Fibroblast of peridontal ligament (primary cell): ENCODE data around the gene RUNX3.
"Not testable (repeated sequence)": the region's sequence is repeated elsewhere in the genome, so short reads cannot be mapped to it uniquely, and the experiment has no call there.

Experiments
- DNase-seq: peaks from one replicate; pipeline ENCODE4 v3.0.0-alpha.2; 2010; ENCODE audit errors: extremely low read depth

Gene RUNX3

GRCh38 chr1:24930260-24931145 is at the start of gene RUNX3:
TSS of gene RUNX3 (minus strand) at chr1:24930276. CDS start at chr1:24929868, 408 bp downstream.
- no peak for DNase-seq

- not testable (repeated sequence) for DNase-seq
Observed at GRCh38 chr1:24979232-24979631, 49.2 kb upstream of the RUNX3 start.

DNA sequence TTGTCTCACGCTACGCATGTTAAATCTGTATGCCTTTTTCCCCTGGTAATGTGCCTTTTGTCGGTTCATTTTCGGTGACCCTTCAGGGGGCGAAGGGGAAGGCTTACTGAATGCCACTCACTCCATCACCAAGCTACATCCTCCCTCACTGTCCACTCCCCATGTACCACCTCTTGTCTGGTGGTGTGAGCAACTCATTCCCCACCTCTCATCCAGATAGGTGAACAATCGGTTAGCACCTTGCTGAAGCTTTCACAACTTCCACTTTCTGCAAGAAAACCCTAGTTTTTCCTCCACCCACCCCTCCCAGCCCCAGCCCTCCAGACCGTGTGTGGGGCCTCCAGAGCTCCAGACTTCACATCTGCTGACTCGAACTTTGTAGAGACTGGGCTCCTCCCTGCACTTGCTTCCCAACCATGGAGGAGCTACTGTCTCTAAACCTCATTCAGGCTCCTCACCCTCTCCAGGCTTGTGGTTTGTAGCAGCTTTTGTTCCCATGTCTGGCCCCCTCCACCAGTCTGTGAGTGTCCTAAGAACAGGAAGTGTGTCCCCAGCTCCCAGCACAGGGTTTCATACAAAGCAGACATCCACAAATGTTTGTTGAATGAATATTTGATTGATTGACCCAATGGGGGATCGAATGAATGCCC is 48.4 kb upstream of the RUNX3 start:
- DNase-seq, result no peak

DNA sequence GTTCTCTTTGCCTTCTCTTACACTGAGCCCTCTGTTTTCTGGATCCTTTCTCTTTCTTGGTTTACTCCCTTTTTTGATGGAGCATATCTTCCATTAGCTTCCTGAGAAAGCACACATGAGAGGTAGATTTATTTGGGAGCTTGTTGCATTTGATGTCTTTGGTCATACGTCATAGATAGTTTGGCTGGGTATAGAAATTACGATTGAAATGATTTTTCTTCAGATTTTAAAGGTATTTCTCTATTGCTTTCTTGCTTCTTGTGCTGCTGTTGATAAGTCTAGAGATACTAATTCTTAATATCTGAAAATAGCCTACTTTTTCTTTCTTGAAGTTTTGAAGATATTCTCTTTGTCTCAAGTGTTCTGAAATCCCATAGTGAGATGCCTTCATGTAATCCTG is 45.3 kb upstream of the RUNX3 start:
- DNase-seq, result no peak

DNA sequence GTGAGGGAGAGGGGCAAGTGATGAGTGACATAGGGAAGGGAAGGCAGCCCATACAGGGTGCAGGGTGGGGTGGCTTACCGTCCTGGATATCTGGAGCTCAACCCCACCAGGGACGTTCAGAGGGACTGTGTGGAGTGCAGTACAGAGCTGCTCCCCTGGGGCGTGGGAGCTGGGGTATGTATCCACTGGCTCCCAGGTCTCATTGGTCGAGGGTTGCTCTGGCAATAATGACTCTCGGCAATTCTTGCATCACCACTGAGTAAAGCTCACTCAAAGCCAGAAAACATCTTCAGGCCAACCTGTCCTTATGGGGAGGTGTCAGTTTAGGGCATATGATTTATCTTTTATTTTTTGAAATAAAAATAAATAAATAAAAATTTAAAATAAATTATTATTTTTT is 43.2 kb upstream of the RUNX3 start:
- no peak for DNase-seq

DNA sequence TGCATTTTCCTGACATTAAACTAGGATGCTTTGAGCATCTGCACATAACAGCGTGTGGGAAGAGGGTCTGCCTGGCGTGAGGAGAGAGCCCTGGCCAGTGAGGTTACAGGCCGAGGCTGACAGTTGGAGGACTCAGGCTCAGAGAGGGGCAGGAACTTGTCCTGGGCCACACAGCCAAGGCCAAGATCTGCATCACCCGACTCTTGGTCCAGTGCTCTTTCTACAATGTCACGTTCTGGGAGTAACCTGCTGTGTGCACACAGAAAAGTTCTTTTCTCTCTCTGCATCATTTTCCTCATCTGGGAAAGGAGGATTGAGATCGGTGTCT is 42.8 kb upstream of the RUNX3 start:
- DNase-seq, result no peak

DNA sequence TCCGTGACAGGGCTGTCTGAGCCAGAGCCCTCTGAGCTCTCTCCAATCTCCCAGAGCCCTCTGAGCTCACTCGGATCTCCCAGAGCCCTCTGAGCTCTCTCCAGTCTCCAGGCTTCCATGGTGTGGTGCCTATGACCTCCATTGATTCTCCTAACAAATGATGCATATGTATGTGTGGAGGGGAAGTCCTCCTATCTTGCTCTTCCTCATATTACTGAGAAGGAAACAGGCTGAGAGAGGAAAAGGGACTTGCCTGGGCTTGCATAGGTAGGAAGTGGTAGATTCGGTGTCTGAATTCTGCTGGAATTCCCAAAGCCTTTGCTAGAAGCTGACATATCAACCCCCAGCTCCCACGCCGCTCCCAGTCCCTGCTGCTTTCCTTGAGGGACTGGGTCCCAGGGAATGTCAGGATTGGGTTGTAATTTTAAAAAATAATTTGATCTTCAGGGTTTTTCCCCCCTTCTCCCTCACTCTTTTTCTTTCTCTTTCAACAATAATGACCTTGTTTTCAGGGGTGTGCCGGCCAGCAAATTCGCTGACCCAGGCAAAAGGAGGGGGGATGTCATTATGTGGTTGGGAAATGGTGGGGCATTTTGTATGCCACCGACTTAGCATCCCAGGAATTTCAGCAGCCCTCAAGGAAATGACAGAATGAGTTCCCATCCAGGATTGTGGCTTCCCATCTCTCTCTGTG is 42.3 kb upstream of the RUNX3 start:
- DNase-seq, result peak; percentile 17

DNA sequence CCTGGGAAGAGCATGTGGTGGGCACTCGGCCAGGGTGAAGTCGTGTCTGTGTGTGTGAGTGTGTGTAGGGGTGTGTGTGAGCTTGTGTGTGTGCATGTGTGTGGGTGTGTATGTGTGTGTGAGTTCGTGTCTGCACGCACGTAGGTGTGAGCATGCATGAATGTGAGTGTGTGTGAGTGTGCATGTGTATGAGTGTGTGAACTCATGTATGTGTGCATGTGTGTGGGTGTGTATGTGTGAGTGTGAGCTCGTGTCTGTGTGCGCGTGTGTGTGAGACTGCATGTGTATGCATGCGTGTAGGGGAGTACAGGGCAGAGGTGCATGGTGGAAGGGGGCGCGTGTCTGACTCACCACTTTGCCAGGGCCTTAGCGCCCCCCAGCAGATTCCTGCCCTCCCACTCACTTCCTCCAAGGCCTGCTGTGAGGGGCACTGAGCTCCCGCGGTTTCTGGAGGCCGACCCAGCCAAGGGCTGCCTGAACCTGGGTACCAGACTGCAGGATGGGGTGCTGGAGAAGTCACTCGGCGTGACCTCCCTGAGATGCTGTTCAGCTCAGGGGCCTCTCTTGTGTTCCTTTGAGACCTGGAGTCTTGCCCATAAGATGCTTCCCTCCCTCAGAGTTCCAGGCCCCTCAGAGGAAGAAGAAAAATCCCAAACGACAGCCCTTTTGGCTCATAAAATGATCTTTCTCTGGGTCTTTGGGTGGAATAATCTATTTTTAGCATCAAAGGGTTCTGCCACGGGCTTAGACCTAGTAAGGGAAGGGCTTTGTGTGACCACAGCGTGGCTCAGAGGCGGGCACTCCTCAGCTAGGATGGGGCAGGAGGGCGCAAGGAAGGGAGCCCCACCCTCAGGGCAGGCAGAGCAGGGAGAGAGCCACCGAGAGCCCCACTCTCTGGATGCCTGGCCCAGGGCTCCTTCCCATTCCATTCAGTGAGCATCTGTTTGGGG is 41.1 kb upstream of the RUNX3 start:
- DNase-seq, result no peak

GRCh38 chr1:24970399-24970753 is 40.3 kb upstream of the RUNX3 start:
- peak; percentile 11 for DNase-seq

DNA sequence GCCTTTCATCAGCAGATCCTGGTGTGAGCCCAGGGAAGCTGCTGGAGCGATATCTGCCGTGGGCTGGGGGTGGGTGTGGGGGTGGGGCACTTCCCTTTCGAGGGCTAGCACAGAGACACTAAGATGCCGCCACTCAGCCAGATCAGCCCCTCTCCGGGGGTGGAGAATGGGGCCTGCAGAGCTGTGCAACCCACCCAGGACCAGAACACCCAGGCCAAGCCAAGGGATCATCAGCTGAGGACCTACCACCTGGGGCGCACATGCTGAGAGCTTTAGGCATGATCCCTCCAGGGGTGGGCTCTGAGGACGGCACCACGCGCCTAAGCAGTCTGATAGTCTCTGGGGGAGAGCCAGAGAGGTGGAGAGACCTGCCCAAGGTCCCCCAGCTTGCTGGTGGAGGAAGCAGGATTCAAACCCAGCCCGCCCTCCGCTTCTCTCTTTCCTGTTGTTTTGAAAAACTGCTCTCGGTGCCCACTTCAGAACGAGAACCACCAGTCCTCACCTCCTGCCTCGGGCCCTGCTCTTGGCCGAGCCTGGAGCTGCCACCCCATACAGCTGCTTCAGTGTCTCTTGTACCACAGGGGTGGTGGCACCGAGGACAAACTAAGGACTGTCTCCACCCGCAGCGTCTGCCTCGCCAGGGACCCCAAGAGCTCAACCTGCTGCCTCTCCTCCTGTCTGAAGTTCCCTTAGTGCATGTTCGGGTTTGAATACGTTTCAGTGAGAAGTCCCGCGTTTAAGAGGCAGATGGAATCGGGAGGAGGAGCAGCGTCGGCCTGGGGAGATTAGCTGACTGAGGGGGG is 39.7 kb upstream of the RUNX3 start:
- DNase-seq, result no peak

DNA sequence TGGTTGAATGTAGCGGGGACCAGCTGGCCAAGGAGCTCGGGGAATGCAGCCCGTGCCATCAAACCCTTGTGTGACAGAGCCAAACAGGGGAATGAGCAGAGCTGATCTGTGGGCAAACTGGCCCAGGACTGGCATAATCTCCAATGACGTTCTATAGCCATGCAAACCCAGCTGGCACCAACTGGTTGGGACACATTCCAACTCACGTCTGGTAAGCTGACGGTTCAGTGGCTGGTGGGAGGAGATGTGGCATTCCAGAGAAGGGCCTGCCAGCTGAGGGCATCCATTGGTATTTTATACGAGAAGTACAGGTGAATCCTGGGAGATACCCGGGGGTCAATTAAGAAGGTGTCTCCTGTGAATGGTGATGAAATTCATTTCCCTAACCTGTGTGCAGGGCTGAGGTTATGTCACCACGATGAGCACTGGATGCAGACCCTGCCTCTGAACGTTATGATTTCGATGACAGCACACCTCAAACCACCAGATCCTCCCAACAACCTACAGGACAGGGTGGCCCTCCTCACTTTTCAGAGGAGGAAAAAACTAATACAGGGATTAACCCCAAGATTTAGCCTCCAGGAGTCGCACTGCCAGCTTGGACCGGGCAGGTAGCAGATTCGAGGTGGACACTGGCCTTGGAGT is 39.0 kb upstream of the RUNX3 start:
- DNase-seq, result no peak

GRCh38 chr1:24967962-24968361 is 37.9 kb upstream of the RUNX3 start:
- no peak for DNase-seq

DNA sequence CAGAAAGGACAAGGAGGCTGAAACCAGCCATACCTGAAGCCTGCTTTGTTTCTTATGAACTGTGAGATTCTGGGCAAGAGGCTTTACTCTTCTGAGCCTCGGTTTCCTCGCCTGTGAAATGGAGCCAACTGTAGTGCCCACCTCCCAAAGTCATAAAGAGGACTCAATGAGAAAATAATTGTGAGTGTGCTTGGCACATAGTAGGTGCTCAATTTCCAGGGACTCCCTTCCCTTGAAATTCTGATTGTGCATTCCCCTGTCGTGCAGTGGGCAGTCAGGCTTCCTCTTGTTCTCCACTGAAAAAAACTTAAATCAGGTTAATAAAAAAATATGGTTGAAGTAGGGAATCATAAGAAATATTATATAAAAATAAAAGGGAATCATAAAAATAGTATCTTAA is 37.5 kb upstream of the RUNX3 start:
- DNase-seq, result no peak

DNA sequence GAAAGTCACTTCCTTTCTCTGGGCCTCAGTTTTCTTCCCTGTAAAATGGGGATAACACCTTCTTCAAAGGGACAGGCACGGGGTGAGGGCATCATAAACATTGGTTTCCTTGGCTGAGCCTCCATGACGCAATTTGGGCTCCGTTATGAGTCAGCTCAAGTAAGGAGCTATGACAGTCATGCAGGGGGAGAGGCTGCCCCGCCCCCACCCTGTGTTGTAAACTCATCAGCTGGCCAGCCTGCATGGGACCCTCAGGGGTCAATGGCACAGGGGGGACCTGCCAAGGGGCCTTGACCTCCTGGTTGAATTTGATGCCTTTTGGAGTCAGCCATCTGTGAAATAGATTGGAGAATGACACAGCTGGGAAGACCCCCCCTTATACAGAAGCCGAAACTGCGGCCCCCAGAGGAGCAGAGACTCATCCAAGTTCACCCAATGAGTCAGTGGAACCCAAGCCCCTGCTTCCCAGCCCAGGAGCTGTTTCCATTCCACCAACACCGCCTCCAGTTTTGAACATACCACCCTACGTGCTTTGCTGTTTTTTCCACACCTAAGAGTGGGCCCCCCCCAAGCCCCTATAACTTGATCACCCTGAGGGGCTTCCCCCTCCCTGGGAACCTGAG is 36.8 kb upstream of the RUNX3 start:
- peak; percentile 84 for DNase-seq

DNA sequence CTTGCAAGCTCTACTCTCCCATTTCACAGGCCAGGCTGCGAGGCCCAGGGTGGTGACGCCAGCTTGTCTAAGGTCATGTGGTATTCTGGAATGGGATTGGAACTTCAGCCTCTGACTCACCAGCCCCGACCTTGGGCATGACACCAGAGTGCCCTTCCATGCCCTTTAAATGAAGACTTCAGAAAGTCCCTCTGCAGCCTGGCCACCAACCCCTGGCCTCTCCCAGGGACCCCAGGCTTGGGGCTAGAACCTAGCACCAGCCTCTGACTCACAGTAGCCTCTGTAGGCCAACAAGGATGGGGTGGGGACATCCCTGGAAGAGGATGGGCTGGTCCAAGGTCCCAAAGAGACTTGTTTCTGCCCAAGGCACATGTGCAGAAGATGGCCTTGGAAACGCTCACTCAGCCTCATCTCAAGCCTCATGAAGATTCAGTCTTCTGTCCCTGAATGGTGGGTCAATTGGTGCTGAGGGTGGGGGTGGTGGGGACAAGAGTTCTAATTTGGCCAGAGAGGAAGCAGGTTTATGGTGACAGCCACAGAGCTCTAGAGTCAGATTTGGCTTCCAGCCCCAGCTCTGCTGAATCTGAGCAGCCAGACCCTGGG is 36.1 kb upstream of the RUNX3 start:
- DNase-seq, result no peak

DNA sequence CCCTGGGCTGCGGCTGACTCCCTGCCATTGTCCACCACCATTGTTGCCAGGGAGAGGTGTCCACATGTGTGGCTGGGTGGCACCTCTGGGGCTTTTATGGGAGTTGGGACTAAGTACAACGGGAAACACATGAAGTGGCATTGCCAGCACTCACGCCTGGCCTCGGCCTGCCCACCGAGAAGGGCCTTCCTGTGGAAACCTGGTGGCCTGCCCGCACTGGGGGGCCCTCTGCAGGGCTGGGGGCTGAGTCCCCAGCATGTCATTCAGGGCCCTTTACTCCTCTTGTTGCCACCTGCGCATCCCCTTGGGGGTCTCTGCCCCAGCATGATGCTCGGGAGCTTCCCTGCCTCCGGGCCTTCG is 35.5 kb upstream of the RUNX3 start:
- DNase-seq, result no peak

GRCh38 chr1:24964811-24965570 is 34.9 kb upstream of the RUNX3 start:
- DNase-seq, result peak; percentile 81

DNA sequence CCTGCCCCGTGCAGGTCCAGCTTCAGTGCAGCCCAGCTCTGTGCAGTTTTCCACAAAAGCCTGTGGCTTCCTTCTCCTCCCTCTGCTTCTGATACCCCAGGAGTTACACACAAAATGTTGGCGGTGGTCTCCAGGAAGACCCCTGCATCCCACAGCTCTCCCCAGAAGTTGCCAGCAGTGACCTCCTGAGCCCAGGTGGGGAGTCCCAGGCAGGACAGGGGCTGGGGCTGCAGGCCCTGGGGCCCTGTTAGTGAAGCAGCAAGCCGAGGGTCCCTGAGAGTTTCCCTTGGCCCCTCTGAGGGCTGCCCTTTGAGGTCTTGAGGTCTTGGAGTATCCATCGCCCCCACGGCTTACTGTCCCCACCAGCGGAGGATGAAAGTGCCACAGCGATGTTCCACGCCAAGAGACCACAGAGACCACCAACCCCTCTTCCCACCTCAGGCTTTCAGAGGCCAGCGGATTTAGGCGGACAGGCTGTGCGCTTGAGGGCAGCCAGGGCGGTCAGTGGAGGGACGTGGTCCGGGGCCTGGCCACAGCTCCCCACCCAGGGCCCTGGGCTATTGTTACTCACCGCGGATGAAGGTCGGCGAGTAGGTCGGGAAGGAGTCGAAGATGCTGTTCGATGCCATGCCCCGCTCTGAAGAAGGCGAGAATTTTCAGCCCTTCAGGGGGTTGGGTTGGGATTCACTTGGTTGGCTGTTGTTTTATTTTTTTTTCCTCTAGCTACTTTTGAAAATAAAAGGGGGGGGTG is 34.0 kb upstream of the RUNX3 start:
- no peak for DNase-seq
